ENCODE measurements around the gene RNF225. TPM values are rescaled to one million over a fixed set of nuclear protein-coding genes. Genes with fewer than 3 reads are reported as not detected.

The RNF225 gene
- total and polyA plus RNA-seq, 9 of the 15 experiments (the other 6 are each of a cell fraction or from before 2014, with no cell fraction given): 0.33 TPM; not detected in 8

DNA sequence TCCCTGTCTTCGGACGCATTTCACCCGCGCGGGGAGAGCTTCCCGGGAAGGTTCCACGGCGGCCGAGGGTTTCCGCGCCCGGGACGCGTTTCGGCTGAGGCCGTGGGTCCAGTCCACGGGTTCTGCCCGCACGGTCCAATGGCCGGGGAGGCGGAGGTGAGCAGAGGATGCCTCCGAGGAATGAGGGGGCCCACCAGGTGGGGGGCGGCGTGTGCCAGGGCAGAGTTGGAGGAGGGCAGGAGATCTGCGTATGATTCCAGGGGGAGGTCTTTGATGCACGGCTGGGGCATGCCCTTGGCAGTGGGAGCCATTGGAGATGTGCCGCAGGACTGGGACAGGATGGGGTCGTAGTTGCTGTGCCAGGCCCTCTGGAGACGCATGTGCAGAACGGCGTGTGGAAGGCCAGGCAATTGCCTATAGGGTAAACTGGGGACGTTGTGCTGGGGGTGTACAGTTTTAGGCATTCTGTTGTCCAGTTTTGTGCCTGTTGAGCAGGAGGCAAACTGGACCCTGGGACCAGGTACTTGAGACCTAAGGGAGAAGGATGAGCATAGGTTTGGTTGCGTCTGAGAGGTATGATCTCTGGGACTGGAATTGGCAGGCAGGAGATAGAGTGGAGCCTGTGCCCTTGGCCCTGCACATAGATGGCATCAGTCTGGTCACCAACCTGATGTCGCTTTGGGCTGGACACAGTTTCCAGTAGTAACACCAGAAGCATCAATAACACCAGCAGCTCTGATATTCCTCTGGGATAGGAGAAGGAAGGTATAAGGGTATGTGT is 13.7 kb downstream of the RNF225 start:
- in situ Hi-C loops (cut with MboI): no loop called here
- peak overlapping the region; percentile 94 to 97 for H3K9ac ChIP-seq (ENCODE audit: insufficient read depth in 1 of 2, low read depth in 2 of 2, low read length in 2 of 2)
- peak overlapping the region; percentile 97 for H3K27ac ChIP-seq (ENCODE audit: extremely low read depth, low read depth, low read length)
- H3K36me3 ChIP-seq (ENCODE audit: control insufficient read depth, insufficient read depth, low read length): peaks cover 22% of the 10 kb centered on the region; the same call in 2 of the 3 replicates
- peak overlapping the region; percentile 87 for H3K4me3 ChIP-seq
- H3K79me2 ChIP-seq (ENCODE audit: control insufficient read depth, insufficient read depth, low read length): peaks cover 53% of the 10 kb centered on the region
- peak overlapping the region; percentile 92 for H2AFZ ChIP-seq (ENCODE audit: low read depth, low read length)
- ChIA-PET CTCF (ENCODE audit: low intra/inter-chr PET ratio) (no interaction called here), POLR2A (interaction anchor here (0.6 to 2.0 kb wide), 15 partner anchors 8 to 226 kb away, joined by 3 to 7 read pairs (median 4); partner anchors contain the start of gene ZNF274)
- H3K27me3 ChIP-seq (ENCODE audit: control insufficient read depth in 2 of 2, insufficient read depth in 2 of 2, low read length in 2 of 2): no peaks in the 10 kb centered on the region
- H3K4me1 ChIP-seq (replicated peaks in 1 of 2; ENCODE audit: control insufficient read depth in 2 of 2, insufficient read depth in 2 of 2, low read length in 2 of 2): peaks cover 16 to 33% of the 10 kb centered on the region in 2 experiments
- no peaks in the 10 kb centered on the region for H3K9me3 ChIP-seq (replicated peaks; ENCODE audit: control insufficient read depth, insufficient read depth, low read depth, low read length)
- DNase-seq (ENCODE audit: extremely low read depth in 1 of 4, low spot score in 3 of 4): peak in 1 of 4 experiments; percentile 48
- H4K20me1 ChIP-seq (replicated peaks; ENCODE audit: control insufficient read depth, insufficient read depth, low read length): no peaks in the 10 kb centered on the region
- H3K9me1 ChIP-seq (ENCODE audit: control insufficient read depth, insufficient read depth, low read length): no peaks in the 10 kb centered on the region
- TSS peak; percentile 58 for BruUV-seq (replicated peaks)
- intact Hi-C loops (cut with micrococcal nuclease): loop anchor here (5.0 to 10.0 kb wide), 4 partner anchors 58 to 184 kb away; partner anchors contain the start of genes ZNF324, ZNF544, ZNF8 and ZSCAN22
- 1% methylated on average over 27 of the region's 34 CpGs for WGBS (ENCODE audit: insufficient coverage, low coverage, missing lambda C conversion rate)
- H3K4me2 ChIP-seq (ENCODE audit: insufficient read depth, low read length): peak overlapping the region; percentile 94
- peak; percentile 43 for ATAC-seq
- FAIRE-seq: no peak
- TF ChIP-seq MED1 (CRISPR knock-in tag; IDR thresholded peaks at IDR 0.05; ENCODE audit: borderline replicate concordance): 0 out of 2 replicates have a peak, but pooled peaks have one; percentile 84
- TF ChIP-seq, protein P1, sequence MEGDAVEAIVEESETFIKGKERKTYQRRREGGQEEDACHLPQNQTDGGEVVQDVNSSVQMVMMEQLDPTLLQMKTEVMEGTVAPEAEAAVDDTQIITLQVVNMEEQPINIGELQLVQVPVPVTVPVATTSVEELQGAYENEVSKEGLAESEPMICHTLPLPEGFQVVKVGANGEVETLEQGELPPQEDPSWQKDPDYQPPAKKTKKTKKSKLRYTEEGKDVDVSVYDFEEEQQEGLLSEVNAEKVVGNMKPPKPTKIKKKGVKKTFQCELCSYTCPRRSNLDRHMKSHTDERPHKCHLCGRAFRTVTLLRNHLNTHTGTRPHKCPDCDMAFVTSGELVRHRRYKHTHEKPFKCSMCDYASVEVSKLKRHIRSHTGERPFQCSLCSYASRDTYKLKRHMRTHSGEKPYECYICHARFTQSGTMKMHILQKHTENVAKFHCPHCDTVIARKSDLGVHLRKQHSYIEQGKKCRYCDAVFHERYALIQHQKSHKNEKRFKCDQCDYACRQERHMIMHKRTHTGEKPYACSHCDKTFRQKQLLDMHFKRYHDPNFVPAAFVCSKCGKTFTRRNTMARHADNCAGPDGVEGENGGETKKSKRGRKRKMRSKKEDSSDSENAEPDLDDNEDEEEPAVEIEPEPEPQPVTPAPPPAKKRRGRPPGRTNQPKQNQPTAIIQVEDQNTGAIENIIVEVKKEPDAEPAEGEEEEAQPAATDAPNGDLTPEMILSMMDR (IDR thresholded peaks at IDR 0.05 in 2 of 3, conservative IDR thresholded peaks at IDR 0.05 in 1 of 3; ENCODE audit: insufficient read depth in 2 of 3, low read depth in 1 of 3, low read length in 3 of 3): 0 out of 6 replicates have a peak, but pooled peaks of 1 of the 3 experiments have one; percentile 5
- 0 out of 2 replicates have a peak, but pooled peaks have one; percentile 15 for TF ChIP-seq PTBP1 (IDR thresholded peaks at IDR 0.05; ENCODE audit: low read depth, low read length)
- no peak for TF ChIP-seq EZH2 (IDR thresholded peaks at IDR 0.05; ENCODE audit: borderline replicate concordance, low read depth, low read length)
- peak; percentile 4 for TF ChIP-seq PCBP1 (IDR thresholded peaks at IDR 0.05; ENCODE audit: low read depth, low read length, poor library complexity, severe bottlenecking)
- TF ChIP-seq NRF1 (conservative IDR thresholded peaks at IDR 0.05 in 1 of 2, IDR thresholded peaks at IDR 0.05 in 1 of 2): peak in 1 of 2 experiments; percentile 67; a peak in 3 of 4 replicates
- TF ChIP-seq, protein P2, sequence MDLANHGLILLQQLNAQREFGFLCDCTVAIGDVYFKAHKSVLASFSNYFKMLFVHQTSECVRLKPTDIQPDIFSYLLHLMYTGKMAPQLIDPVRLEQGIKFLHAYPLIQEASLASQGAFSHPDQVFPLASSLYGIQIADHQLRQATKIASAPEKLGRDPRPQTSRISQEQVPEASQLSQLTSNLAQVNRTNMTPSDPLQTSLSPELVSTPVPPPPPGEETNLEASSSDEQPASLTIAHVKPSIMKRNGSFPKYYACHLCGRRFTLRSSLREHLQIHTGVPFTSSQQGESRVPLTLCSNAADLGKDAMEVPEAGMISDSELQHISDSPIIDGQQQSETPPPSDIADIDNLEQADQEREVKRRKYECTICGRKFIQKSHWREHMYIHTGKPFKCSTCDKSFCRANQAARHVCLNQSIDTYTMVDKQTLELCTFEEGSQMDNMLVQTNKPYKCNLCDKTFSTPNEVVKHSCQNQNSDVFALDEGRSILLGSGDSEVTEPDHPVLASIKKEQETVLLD (IDR thresholded peaks at IDR 0.05): peak; percentile 29; the same call in 1 of the 2 replicates
- 0 out of 2 replicates have a peak, but pooled peaks have one; percentile 64 for TF ChIP-seq ZBTB1 (CRISPR knock-in tag; IDR thresholded peaks at IDR 0.05; ENCODE audit: borderline replicate concordance, low read depth)
- no peak for TF ChIP-seq BRCA1 (IDR thresholded peaks at IDR 0.05)
- TF ChIP-seq BRCA1 (CRISPR knock-in tag; IDR thresholded peaks at IDR 0.05): 0 out of 2 replicates have a peak, but pooled peaks have one; percentile 46
- 0 out of 4 replicates have a peak, but pooled peaks of 1 of the 2 experiments have one; percentile 38 for TF ChIP-seq HDAC1 (IDR thresholded peaks at IDR 0.05)
- no peak for TF ChIP-seq ZKSCAN3 (CRISPR knock-in tag; IDR thresholded peaks at IDR 0.05)
- TF ChIP-seq, protein P3, sequence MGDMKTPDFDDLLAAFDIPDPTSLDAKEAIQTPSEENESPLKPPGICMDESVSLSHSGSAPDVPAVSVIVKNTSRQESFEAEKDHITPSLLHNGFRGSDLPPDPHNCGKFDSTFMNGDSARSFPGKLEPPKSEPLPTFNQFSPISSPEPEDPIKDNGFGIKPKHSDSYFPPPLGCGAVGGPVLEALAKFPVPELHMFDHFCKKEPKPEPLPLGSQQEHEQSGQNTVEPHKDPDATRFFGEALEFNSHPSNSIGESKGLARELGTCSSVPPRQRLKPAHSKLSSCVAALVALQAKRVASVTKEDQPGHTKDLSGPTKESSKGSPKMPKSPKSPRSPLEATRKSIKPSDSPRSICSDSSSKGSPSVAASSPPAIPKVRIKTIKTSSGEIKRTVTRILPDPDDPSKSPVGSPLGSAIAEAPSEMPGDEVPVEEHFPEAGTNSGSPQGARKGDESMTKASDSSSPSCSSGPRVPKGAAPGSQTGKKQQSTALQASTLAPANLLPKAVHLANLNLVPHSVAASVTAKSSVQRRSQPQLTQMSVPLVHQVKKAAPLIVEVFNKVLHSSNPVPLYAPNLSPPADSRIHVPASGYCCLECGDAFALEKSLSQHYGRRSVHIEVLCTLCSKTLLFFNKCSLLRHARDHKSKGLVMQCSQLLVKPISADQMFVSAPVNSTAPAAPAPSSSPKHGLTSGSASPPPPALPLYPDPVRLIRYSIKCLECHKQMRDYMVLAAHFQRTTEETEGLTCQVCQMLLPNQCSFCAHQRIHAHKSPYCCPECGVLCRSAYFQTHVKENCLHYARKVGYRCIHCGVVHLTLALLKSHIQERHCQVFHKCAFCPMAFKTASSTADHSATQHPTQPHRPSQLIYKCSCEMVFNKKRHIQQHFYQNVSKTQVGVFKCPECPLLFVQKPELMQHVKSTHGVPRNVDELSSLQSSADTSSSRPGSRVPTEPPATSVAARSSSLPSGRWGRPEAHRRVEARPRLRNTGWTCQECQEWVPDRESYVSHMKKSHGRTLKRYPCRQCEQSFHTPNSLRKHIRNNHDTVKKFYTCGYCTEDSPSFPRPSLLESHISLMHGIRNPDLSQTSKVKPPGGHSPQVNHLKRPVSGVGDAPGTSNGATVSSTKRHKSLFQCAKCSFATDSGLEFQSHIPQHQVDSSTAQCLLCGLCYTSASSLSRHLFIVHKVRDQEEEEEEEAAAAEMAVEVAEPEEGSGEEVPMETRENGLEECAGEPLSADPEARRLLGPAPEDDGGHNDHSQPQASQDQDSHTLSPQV (IDR thresholded peaks at IDR 0.05): no peak
